GM23338 (cell line): Measurements from ENCODE around the gene FOXP1. TPM values are rescaled to one million over a fixed set of nuclear protein-coding genes. Genes with fewer than 3 reads are reported as not detected.

Source experiments
- ATAC-seq: fragments of 200-7000 bp; cut with Tn5 transposase; 3 replicates; pipeline ENCODE4 v1.9.1; 2020
- DNase-seq: peaks from one replicate; pipeline ENCODE4 v3.0.0-alpha.2; 2015; ENCODE audit warnings: low spot score
- H2AFZ ChIP-seq: fragments of 200-600 bp; sonication (generic); 2 replicates; pipeline ENCODE4 v1.8.0; 2016; ENCODE audit warnings: antibody characterized with exemption, mild to moderate bottlenecking, moderate library complexity
- H3F3A ChIP-seq: fragments of 200-600 bp; sonication (generic); replicated peaks from 2 replicates; pipeline ENCODE4 v1.8.0; 2017; ENCODE audit warnings: antibody characterized with exemption, mixed run types, low read depth
- H3K27ac ChIP-seq: fragments of 200-600 bp; sonication (generic); 2 replicates; pipeline ENCODE4 v1.6.1; 2016; ENCODE audit warnings: low read depth
- H3K27me3 ChIP-seq: fragments of 200-600 bp; sonication (generic); 2 replicates; pipeline ENCODE4 v1.8.0; 2016; ENCODE audit warnings: mild to moderate bottlenecking, mixed run types, moderate library complexity; ENCODE audit not compliant: insufficient read depth
- H3K36me3 ChIP-seq: fragments of 200-600 bp; sonication (generic); 2 replicates; pipeline ENCODE4 v1.8.0; 2016; ENCODE audit warnings: mild to moderate bottlenecking; ENCODE audit not compliant: insufficient read depth
- H3K4me1 ChIP-seq: fragments of 200-600 bp; sonication (generic); 2 replicates; pipeline ENCODE4 v1.8.0; 2016; ENCODE audit warnings: mild to moderate bottlenecking, moderate library complexity; ENCODE audit not compliant: insufficient read depth
- H3K4me2 ChIP-seq: fragments of 200-600 bp; sonication (generic); 2 replicates; pipeline ENCODE4 v1.7.1; 2017; ENCODE audit warnings: mixed run types
- H3K4me3 ChIP-seq: fragments of 200-600 bp; sonication (generic); 2 replicates; pipeline ENCODE4 v1.6.1; 2016; ENCODE audit warnings: mixed run types
- H3K79me2 ChIP-seq: fragments of 200-600 bp; sonication (generic); replicated peaks from 2 replicates; pipeline ENCODE4 v1.8.0; 2017; ENCODE audit warnings: mild to moderate bottlenecking; ENCODE audit not compliant: insufficient read depth
- H3K9me2 ChIP-seq: fragments of 200-600 bp; sonication (generic); 2 replicates; pipeline ENCODE4 v1.8.0; 2017; ENCODE audit not compliant: insufficient read depth
- H4K20me1 ChIP-seq: fragments of 200-600 bp; sonication (generic); replicated peaks from 2 replicates; pipeline ENCODE4 v1.8.0; 2017; ENCODE audit warnings: mild to moderate bottlenecking; ENCODE audit not compliant: insufficient read depth
- H3K27ac Mint-ChIP-seq: 2 replicates; pipeline ENCODE4 v1.8.0; 2020; ENCODE audit warnings: inconsistent platforms, mild to moderate bottlenecking, moderate library complexity, mixed read lengths
- H3K27me3 Mint-ChIP-seq: 3 replicates; pipeline ENCODE4 v1.8.0; 2022; ENCODE audit warnings: low read depth, mild to moderate bottlenecking, moderate library complexity, mixed read lengths, inconsistent platforms; ENCODE audit not compliant: insufficient read depth, poor library complexity
- H3K36me3 Mint-ChIP-seq: 3 replicates; pipeline ENCODE4 v1.8.0; 2021; ENCODE audit warnings: low read depth, mild to moderate bottlenecking, inconsistent platforms, moderate library complexity, mixed read lengths
- H3K4me1 Mint-ChIP-seq: 3 replicates; pipeline ENCODE4 v1.8.0; 2020; ENCODE audit warnings: mild to moderate bottlenecking, inconsistent platforms, mixed read lengths
- H3K4me3 Mint-ChIP-seq: 3 replicates; pipeline ENCODE4 v1.8.0; 2021; ENCODE audit warnings: moderate library complexity, mild to moderate bottlenecking, inconsistent platforms, mixed read lengths
- H3K9me3 Mint-ChIP-seq: 3 replicates; pipeline ENCODE4 v1.8.0; 2020; ENCODE audit warnings: moderate library complexity, mild to moderate bottlenecking, inconsistent platforms, mixed read lengths
- EZH2 ChIP-seq: fragments of 200-600 bp; sonication (generic); IDR thresholded peaks from one replicate; pipeline ENCODE4 v1.8.0; 2017; ENCODE audit warnings: antibody characterized with exemption, mild to moderate bottlenecking, low read depth; ENCODE audit not compliant: unreplicated experiment
- EZH2phosphoT487 ChIP-seq: fragments of 200-600 bp; sonication (generic); IDR thresholded peaks from one replicate; pipeline ENCODE4 v1.8.1; 2018; ENCODE audit warnings: antibody characterized with exemption; ENCODE audit not compliant: unreplicated experiment
- STAT1 ChIP-seq: IDR thresholded peaks from one replicate; pipeline ENCODE4 v1.6.1; 2016; ENCODE audit warnings: antibody characterized with exemption; ENCODE audit not compliant: unreplicated experiment
- ZNF331 ChIP-seq: fragments of 250-450 bp; sonication (Bioruptor Pico); IDR thresholded peaks from 2 replicates; pipeline ENCODE4 v1.5.0; 2020; ENCODE audit warnings: low read depth, mild to moderate bottlenecking, moderate library complexity
- polyA plus RNA-seq: library from polyadenylated mRNA; unstranded; fragments of >200 nt; fragmentation: Nextera tagmentation; extraction: Ambion mirVana; gene quantifications from 2 replicates; pipeline ENCODE4 v1.2.1, GENCODE V29; 2016
- total RNA-seq: library from RNA; depleted of rRNA; stranded (reverse); fragments of >200 nt; shearing (Covaris generic); gene quantifications from 2 replicates; pipeline ENCODE4 v1.2.3, GENCODE V29; 2014
- TF ChIP-seq, protein P1 (sequence below): fragments of 250-450 bp; sonication (Bioruptor Pico); IDR thresholded peaks from 2 replicates; pipeline ENCODE4 v1.5.0; 2020; ENCODE audit warnings: mild to moderate bottlenecking, moderate library complexity

The FOXP1 gene
- total and polyA plus RNA-seq, 2 experiments from 2014 or later, result 32.9 to 35.5 TPM

DNA sequence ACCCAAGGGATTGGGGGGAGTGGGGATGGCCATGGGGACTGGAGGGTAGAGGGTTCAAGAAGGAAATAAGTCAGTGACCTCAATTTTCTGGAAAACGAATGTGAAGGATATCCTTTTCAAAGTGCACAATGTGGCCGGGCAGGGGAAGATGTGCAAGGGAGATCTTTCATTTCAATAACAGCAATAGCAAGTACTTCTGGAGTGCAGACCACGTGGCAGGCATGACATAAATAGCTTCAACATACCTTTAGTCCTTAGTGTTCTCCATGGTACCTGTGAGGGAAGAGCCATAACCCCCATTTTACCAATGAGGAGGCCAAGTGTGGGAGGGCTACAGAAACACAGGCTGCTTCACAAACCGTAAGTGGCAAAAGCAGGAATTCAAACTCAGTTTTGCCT, 138.7 kb downstream of the FOXP1 start (continued):
- TF ChIP-seq, protein P1, sequence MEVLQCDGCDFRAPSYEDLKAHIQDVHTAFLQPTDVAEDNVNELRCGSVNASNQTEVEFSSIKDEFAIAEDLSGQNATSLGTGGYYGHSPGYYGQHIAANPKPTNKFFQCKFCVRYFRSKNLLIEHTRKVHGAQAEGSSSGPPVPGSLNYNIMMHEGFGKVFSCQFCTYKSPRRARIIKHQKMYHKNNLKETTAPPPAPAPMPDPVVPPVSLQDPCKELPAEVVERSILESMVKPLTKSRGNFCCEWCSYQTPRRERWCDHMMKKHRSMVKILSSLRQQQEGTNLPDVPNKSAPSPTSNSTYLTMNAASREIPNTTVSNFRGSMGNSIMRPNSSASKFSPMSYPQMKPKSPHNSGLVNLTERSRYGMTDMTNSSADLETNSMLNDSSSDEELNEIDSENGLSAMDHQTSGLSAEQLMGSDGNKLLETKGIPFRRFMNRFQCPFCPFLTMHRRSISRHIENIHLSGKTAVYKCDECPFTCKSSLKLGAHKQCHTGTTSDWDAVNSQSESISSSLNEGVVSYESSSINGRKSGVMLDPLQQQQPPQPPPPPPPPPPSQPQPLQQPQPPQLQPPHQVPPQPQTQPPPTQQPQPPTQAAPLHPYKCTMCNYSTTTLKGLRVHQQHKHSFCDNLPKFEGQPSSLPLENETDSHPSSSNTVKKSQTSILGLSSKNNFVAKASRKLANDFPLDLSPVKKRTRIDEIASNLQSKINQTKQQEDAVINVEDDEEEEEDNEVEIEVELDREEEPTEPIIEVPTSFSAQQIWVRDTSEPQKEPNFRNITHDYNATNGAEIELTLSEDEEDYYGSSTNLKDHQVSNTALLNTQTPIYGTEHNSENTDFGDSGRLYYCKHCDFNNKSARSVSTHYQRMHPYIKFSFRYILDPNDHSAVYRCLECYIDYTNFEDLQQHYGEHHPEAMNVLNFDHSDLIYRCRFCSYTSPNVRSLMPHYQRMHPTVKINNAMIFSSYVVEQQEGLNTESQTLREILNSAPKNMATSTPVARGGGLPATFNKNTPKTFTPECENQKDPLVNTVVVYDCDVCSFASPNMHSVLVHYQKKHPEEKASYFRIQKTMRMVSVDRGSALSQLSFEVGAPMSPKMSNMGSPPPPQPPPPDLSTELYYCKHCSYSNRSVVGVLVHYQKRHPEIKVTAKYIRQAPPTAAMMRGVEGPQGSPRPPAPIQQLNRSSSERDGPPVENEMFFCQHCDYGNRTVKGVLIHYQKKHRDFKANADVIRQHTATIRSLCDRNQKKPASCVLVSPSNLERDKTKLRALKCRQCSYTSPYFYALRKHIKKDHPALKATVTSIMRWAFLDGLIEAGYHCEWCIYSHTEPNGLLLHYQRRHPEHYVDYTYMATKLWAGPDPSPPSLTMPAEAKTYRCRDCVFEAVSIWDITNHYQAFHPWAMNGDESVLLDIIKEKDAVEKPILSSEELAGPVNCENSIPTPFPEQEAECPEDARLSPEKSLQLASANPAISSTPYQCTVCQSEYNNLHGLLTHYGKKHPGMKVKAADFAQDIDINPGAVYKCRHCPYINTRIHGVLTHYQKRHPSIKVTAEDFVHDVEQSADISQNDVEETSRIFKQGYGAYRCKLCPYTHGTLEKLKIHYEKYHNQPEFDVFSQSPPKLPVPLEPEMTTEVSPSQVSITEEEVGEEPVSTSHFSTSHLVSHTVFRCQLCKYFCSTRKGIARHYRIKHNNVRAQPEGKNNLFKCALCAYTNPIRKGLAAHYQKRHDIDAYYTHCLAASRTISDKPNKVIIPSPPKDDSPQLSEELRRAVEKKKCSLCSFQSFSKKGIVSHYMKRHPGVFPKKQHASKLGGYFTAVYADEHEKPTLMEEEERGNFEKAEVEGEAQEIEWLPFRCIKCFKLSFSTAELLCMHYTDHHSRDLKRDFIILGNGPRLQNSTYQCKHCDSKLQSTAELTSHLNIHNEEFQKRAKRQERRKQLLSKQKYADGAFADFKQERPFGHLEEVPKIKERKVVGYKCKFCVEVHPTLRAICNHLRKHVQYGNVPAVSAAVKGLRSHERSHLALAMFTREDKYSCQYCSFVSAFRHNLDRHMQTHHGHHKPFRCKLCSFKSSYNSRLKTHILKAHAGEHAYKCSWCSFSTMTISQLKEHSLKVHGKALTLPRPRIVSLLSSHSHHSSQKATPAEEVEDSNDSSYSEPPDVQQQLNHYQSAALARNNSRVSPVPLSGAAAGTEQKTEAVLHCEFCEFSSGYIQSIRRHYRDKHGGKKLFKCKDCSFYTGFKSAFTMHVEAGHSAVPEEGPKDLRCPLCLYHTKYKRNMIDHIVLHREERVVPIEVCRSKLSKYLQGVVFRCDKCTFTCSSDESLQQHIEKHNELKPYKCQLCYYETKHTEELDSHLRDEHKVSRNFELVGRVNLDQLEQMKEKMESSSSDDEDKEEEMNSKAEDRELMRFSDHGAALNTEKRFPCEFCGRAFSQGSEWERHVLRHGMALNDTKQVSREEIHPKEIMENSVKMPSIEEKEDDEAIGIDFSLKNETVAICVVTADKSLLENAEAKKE (CRISPR knock-in tag), result no peak
- no peak for TF ChIP-seq STAT1
- TF ChIP-seq ZNF331 (CRISPR knock-in tag), result no peak

DNA sequence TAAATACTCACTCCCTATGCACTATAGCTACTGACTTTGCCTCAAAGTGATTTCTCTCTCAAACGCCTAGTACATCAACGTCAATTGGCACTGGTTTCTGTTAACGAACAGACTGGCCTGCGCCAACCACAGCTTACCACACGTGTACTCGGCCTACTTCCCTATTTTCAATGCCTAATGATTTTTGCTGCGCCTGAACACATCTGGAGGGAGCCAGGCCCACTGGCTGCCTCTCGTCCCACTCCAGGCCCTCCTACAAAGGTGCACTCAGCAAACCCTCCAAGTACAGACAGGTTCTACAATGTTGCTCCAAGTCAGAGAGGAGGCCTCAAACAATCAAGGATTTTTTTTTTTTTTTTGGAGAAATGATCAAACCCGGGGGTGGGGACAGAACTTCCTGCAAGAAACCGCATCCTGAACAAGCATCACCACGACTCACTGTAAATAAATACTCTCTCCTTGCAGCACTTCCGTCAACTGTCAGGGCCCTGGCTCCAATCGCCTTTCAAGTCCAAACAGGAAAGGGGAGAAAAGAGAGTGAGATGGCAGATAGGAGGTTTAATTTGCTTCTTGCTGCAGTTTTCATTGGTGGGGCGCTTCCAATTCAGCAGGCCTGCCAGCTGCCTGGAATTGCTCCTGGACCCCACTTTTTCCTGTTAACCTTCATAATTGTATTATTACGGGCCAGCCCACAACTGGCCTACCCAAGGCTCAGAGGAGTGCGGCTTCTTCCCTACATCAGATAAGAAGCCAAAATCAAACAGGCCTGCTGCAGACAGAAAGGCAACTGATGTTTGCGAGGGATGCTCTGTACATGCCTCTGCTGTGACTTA, 139.3 kb downstream of the FOXP1 start:
- Histone ChIP-seq H3K79me2 (no peaks in the 10 kb centered on the region), H4K20me1 (no peaks in the 10 kb centered on the region), H3K4me2 (no peak overlapping the region), H3F3A (no peaks in the 10 kb centered on the region), H3K36me3 (no peaks in the 10 kb centered on the region), H3K9me2 (no peaks in the 10 kb centered on the region), H3K27ac (peak overlapping the region; percentile 48; the same call in 1 of the 2 replicates), H3K27me3 (no peaks in the 10 kb centered on the region), H3K4me1 (no peaks in the 10 kb centered on the region), H3K4me3 (no peak overlapping the region), H2AFZ (no peak overlapping the region)
- Mint-ChIP-seq H3K4me1 (peaks cover 7% of the 10 kb centered on the region; the same call in 2 of the 3 replicates), H3K9me3 (no peaks in the 10 kb centered on the region), H3K27ac (no peak overlapping the region), H3K4me3 (no peak overlapping the region), H3K27me3 (peaks cover 10% of the 10 kb centered on the region), H3K36me3 (no peaks in the 10 kb centered on the region)
- DNase-seq, result no peak
- no peak for ATAC-seq
- no peak for TF ChIP-seq EZH2phosphoT487
- TF ChIP-seq EZH2, result no peak
- no peak for TF ChIP-seq ZNF331 (CRISPR knock-in tag)
